Activated CD8-positive, alpha-beta memory T cell treated with anti-CD3 and anti-CD28 coated beads for 1 hour (primary cell): ENCODE data around the gene ARHGEF33.

Experiments
- DNase-seq, 2 donors: peaks; one replicate each; pipeline ENCODE4 v3.0.0-alpha.2; 2020; ENCODE audit warnings: low read depth in 1 of 2; ENCODE audit errors: extremely low read depth in 1 of 2

ARHGEF33 gene

DNA sequence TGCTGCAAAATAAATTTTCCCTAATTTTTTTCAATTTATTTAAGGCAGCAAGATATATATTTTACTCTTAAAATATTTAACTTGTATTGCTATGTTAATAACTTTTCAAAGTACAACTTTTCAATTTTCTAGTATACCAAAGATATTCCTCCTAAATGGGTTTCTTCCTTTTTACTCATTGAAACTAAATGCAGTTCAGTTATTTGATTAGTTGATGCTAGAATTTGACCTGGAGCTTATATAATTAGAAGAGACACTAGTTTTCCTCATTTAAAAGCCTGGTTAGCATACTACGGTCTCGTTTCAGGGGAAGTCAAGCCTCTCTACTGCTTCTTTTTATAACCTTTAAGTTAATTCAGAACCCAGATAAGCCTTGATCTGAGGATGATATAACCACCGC is at the start of gene ARHGEF33:
Gene ARHGEF33, plus strand, starts transcription at position 301 of the 400 bp plus-strand sequence. CDS start 29,573 bp downstream, outside the sequence.
- no peak for DNase-seq

DNA sequence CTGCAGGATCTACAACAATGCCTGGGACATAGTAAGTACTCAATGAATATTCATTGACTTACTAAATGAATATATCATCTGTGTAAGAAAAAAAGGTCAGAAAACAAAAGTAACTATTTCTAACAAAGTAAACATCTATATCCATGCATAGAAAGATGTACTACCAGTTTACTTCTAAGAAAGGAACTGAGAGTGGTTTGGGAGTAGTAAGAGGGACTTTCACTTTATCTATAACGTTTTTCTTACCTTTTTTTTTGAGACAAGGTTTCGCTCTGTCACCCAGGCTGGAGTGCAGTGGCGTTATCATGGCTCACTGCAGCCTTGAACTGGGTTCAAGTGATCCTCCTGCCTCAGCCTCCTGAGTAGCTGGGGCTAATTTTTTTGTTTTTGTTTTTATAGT is 39.6 kb upstream of the ARHGEF33 start:
- no peak for DNase-seq

DNA sequence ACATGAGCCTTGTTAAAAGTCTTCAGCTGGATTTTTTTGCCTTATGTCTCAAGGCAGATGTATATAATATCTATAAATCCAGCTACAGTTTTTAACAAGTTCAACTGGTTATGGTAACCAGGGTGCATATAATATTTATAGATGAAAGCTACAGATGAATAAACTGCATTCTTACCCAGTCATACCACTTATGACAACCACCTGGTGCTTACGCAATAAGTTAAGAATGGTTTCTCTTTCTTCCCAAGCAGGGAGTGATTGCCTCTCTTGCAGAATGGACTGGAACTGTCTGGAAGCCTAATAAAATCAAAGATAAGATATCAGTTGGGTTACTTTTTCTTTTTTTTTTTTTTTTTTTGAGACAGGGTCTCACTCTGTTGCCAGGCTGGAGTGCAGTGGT is 33.5 kb upstream of the ARHGEF33 start:
- DNase-seq: no peak

DNA sequence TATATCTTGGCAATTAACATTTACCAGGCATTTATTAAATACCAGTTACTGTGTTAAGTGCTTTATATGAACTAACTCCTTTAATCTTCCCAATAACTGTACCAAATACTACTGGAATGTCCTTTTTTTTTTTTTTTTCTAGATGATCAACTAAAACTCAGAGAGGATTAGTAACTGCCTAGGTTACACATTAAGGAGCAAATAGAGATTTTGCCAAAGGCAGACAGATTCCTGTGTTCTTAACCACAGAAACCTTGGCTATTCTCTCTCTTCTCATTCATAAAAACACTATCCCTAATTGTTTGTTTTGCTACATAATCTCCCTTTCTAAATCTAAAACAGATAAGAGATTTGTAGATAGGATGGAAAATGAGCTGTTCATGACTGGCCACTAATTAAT is 27.2 kb upstream of the ARHGEF33 start:
- no peak for DNase-seq

DNA sequence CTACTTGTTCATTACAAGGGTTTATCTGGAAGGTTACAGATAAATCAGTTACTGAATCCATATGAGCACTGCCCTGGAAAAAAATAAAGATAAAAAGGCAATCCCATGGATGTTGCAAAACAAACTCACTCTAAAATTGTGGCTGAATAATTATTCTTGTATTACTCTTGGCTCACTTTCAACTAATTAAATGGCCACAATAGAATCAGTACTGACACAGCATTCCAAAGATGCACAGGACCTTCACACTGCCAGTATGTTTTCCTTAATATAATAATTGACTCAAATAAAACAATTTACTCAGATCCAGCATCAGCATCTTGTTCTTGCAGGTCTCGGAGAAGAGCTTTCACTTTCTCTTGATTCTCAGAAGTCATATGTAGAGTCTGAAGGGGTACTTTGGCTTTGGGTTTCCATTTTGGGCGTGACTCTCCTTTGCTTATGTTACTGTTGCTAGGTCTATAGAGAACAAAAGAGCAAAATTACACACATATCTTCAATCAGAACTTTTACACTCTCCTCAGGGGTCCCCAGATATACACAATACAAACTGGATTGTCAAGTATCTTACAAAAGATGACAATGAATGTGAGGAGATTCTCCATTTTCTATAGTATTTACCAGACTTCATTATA is 26.5 kb upstream of the ARHGEF33 start:
- DNase-seq: no peak

DNA sequence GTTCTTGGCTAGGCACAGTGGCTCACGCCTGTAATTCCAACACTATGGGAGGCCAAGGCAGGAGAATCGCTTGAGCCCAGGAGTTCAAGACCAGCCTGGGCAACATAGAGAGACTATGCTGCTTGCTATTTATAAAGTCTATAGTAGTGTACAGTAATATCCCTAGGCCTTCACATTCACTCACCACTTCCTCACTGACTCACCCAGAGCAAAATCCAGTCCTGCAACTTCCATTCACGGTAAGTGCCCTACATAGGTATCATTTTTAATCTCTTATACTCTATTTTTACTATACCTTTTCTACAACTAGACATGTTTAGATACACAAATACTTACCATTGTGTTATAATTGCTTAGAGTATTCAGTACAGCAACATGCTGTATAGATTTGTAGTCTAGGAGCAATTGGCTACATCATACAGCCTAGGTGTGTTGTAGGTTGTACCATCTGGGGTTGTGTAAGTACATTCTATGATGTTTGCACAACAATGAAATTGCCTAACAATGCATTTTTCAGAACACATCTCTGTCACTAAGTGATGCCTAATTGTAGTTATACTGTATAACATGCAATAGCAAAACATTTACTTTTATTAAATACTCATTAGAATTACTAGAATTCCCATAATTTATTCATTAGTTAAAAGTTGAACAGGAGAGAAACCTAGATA is 22.8 kb upstream of the ARHGEF33 start:
- DNase-seq: no peak

DNA sequence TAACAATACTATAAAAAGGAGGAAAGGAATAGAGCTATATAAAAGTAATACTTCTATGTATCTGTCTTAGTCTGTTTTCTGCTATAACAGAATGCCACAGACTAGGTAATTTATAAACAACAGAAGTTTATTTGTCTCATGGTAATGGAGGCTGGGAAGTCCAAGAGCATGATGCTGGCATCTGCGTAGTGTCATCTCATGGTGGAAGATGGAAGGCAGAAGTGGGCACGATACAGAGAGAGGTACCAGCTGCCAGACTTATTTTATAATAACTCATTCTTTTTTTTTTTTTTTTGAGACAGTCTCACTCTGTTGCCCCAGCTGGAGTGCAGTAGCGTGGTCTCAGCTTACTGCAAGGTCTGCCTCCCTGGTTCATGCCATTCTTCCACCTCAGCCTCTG is 18.2 kb upstream of the ARHGEF33 start:
- DNase-seq: no peak

DNA sequence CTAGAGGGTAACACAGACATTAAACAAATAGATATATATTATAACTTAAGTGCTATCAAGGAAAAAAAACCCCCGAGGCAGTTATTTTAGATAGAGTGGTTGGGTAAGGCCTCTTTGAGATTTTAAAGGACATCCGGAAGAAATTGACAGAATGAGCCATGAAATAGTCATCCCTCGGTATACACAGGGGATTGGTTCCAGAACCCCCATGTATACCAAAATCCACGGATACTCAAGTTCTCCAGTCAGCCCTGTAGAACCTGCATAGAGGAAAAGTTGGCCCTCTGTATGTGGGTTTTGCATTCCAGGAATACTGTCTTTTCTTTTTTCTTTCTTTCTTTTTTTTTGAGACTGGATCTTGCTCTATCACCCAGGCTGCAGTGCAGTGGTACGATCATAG is 15.9 kb upstream of the ARHGEF33 start:
- DNase-seq: no peak

DNA sequence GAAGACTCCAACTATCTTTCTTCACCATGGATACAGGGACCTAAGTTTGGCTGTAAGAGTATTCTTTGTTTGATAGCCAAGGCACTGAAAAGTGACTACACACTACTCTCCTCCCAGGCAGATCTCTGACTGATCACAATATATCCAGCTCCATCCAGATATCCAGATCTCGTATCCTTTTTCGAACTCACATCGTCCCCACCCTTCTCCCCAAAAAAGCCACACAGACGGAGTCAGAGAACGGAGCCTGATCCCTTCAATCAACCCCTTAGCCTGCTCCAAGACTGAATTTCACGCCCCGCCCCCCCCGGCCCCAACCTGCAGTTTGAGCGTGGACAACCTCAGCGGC is 14.5 kb upstream of the ARHGEF33 start:
- no peak for DNase-seq

DNA sequence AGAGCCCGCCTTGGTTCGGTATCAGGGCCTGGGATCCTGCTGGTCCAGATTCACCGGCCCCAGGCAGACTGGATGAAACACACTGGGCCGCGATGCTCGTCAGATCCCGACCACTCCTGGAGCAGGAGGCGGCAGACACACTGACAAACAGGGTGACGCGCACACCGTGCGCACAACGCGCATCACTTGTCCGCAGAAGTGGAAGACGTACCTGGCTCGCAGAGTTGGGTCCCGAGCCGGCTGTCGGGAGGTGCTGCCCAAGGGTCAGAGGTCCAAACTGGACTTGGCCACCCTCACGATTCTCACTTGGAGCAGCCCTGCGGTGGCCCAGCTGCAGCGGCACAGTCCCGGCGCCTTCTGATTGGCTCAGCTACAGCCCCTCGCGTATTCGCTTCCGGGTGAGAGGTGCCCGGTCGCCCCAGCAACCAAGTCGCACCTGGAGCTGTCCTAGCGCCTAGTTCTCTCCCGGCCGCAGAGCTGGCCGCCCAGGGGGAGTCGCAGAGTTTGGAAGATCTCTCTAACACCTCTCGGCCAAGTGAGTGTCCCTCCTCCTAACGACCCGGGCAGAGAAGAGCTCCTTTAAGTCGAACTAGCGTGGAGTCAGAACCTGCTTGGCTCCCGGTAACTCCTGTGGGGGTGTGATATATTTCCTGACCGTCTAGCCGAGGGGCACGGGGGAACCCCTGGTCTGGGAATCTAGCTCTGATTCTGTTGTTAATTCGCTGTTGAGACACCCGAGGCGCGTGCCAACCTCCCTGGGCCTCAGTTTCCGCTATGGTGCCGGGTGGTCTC is 13.9 kb upstream of the ARHGEF33 start, which contains the start of the genes DHX57 and MORN2:
Gene DHX57, minus strand, starts transcription at position 359 of the 792 bp plus-strand sequence. CDS start 7,529 bp downstream, outside the sequence.
Gene MORN2, plus strand, starts transcription at position 401 of the 792 bp plus-strand sequence.
- peak; percentile 32 to 73 for DNase-seq

DNA sequence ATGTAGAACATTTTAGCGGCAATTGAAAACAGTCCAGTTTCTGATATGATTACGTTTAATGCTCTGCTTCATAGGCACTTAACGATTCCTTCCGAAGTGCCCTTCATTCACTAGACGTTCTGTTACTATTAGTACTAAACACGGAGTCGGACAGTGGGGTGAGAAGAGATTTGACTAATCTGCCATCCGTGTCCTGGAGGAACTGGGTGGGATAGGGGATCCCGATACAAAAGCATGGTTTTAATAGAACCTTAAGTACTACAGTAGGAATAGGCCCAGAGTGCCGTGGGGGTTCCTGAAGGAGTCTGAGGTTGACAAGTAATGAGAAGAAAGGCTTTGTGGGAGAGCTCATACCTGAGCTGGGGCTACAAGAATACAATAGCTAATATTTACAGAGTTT is 13.3 kb upstream of the ARHGEF33 start:
- no peak for DNase-seq

DNA sequence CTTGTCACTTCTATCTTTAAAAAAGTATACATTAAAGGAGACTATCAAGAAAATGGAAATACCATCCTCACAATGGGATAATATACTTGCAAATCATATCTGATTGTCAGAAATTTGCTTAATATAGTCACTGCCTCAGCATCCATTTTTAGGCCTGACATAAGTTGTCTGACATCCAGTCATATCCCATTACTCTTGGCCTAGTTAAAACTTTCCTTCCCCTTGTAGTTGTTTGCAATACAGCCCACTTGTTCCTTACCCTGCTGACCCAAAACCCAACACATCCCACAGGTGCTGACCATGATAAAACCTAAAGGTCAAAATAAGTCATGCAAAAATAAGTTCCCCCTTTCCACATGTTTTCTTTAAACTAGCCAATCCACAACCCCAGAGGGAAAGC is 3.6 kb upstream of the ARHGEF33 start:
- DNase-seq: no peak

DNA sequence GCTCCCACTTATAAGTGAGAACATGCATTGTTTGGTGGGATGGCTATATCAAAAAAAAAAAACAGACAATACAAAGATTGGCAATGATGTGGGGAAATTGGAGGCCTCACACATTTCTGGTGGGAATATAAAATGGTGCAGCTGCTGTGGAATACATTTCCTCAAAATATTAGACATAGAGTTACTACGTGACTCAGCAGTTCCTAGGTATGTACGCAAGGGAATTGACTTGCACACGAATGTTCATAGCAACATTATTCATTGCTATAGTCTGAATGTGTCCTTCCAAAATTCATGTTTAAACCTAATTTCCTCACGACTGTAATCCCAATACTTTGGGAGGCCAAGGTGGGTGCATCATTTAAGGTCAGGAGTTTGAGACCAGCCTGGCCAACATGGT is 2.3 kb upstream of the ARHGEF33 start:
- no peak for DNase-seq

DNA sequence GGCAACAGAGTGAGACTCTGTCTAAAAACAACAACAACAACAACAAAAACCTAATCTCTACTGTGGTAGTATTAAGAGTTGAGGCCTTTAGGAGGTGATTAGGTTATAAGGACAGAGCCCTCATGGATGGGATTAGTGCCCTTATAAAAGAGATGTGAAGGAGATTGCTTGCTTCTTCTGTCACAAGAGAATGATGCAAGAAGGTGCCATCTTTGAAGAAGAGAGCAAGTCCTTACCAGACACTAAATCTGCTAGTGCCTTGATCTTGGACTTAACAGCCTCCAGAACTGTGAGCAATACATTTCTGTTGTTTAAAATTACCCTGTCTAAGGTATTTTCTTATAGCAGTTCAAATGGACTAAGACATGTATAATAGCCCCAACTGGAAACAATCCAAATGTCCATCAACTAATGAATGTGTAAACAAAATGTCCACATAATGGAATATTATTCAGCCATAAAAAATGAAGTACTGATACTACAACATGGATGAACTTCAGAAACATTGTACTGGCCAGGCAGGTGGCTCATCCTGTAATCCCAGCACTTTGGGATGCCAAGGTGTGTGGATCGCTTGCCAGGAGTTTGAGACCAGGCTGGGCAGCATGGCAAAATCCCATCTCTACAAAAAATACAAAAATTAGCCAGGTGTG is 1.6 kb upstream of the ARHGEF33 start:
- no peak for DNase-seq

DNA sequence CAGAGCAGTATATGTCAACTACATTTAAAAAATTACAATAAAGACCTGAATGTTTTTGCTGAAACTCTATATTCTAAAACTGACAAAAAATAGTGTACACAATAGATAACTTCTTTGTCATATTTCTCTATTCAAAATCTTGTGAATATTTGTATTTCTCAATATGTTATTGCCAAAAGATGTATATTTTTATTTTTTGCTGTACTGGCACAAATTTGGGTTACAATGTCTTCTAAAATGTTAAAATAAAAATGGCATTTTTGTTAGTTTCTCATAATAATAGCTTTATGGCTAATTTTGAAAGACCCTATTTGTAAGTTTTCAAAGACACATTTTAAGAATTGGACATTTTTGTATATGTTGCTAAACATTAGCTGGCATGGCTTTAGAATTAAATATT is 630 bp upstream of the ARHGEF33 start:
- DNase-seq: no peak

DNA sequence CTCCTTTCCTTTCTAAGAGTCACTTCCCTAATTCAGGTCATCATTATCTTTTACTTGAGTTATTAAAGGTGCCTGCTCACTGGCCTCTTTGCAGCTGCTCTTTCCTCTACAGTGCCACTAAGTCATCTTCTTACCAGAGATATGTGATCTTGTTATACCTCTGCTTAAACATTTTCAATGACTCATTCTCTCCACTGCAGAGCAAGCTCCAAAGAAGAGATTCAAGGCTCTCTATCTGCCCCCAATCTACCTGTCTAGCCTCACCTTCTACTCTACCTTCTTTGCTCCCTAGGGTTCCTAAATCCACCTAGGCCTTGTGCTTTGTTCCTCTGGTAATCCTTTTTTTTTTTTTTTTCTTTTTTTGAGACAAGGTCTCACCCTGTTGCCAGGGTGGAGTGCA is 3.1 kb downstream of the ARHGEF33 start:
- no peak for DNase-seq

DNA sequence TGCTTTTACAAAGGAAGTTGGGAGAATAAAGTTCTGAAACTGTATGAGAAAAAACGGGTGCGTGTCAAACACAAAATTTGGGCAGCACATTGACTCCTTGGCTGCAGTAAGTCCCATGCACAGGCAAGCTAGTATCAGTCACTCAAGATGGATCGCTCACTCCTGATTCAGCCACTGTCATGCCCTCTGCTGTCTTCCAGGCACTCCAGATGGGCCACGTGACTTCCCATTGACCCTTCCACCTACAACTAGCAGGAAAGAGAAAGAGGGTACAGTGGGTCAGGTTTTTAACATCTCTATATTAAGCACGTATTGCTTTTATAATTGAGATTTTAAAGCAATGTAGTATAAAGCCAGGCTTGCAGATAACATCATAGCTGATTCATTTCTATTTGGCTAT is 8.6 kb downstream of the ARHGEF33 start:
- no peak for DNase-seq

DNA sequence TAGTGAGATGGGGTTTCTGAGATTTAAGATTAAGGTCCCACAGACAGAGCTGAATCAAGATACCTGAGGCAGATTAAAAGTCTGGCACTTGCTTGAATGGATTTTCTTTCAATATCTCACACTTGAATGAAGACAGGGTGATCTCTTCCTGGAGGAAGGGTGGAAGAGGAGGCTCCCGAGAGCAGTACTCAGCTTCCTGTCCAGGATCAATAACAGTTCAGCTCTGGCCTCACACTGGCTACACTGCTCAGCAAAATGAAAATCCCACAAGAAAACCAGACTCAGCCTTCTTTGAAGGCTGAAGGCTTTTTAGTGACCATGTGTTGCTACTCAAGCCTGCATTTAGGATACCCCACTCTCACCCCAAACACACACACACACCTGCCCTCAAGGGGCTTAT is 11.1 kb downstream of the ARHGEF33 start:
- no peak for DNase-seq

DNA sequence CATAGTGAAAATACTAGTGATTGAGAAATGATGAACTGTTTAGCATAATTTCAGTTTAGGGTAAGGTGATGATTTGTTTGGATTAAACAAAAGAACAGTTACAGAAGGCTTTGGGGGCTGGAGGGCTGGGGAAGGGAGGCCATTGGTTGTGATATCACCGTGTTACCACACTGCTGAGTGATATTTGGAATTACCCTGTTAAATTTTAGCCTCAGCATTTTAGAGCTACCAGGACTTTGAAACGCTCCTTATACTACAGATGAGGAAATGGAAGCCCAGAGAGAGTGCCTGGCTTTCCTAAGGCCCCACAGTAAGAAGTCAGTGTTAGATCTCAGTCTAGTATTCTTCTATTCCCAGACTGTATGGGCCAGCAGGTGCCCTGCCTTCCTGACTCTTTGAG is 15.6 kb downstream of the ARHGEF33 start:
- DNase-seq: no peak

DNA sequence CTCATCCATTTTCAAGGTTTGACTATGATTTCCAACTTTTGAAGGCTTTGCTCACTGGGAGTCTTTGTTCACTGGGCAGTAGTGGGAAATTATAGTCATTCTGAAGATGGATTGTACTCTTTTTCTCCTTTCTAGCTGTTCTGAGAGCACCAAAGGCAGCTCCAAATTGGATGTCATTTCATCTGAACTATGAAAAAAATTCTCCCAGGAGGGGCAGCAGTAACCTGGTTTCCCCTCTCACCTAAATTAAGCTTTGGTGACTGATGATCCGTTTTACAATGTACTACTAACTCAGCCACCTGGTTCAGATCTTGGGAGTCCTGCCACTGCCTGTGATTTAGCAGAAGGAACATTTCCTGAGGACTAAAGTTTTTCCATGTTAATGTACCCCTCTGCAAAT is 17.6 kb downstream of the ARHGEF33 start:
- DNase-seq: no peak

DNA sequence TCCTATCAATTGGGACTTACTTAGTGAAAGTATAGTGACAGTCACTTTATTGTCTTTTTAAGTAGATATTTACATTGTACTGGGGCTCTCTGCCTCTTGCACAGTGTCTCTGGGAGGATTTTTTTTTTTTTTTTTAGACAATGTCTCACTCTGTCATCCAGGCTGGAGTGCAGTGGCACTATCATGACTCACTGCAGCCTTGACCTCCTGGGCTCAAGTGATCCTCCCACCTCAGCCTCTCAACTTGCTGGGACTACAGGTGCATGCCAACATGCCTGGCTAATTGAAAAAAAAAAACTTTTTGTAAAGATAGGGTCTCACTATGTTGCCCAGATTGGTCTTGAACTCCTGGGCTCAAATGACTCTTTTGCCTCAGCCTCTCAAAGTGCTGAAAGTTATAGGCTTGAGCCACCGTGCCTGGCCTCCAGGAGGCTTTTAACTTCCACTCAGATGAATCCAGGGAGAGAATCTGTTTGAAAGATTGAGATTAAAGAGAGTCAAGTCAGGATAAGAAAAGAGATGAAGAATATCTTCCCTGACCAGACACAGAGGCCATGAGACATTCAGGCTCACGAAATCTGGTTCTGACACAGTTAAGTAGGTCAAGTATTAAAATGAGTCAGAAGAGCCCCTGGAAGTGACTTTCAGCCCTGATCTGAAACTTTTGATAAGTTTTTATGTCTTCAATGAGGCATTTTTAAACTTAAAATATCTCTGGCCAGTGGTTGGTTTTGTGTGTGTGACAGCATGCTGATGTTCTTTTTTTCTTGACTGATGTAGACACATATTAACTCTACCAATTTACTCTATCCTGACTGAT is 18.3 kb downstream of the ARHGEF33 start:
- DNase-seq: no peak
